Measurements from ENCODE around the gene MBD3. TPM values are rescaled to one million over a fixed set of nuclear protein-coding genes. Genes with fewer than 3 reads are reported as not detected.

Gene MBD3
- total and polyA plus RNA-seq, 5 donors from 2014 or later: 4.8 to 39.7 (median 5.8) TPM

GRCh38 chr19:1624458-1624857, 31.8 kb upstream of the MBD3 start:
- Mint-ChIP-seq H3K4me3 (no peak overlapping the region), H3K9me3 (no peaks in the 10 kb centered on the region), H3K27ac (peak overlapping the region in 1 of 3 donors; percentile 17), H3K27me3 (no peaks in the 10 kb centered on the region), H3K36me3 (peaks cover 8% of the 10 kb centered on the region), H3K4me1 (no peaks in the 10 kb centered on the region)
- no peaks in the 10 kb centered on the region for H3K4me1 ChIP-seq (ENCODE audit: control insufficient read depth, insufficient read depth, low read length, poor library complexity, severe bottlenecking)
- no peaks in the 10 kb centered on the region for H3K9me3 ChIP-seq (ENCODE audit: control insufficient read depth in 2 of 2, low read length in 2 of 2)
- H3K27ac ChIP-seq (ENCODE audit: insufficient read depth, low read length, poor library complexity, severe bottlenecking): no peak overlapping the region
- DNase-seq (peak; percentile 22 to 47 (median 43)), ATAC-seq (ENCODE audit: low read depth in 2 of 2) (peak in 1 of 2 donors; percentile 53)
- no peaks in the 10 kb centered on the region for H3K36me3 ChIP-seq (ENCODE audit: control insufficient read depth, insufficient read depth, low read length)
- H3K27me3 ChIP-seq (ENCODE audit: control insufficient read depth, insufficient read depth, low read length): no peaks in the 10 kb centered on the region
- H3K4me3 ChIP-seq (ENCODE audit: low read depth, low read length): no peak overlapping the region

GRCh38 chr19:1622541-1622940, 29.9 kb upstream of the MBD3 start:
- H3K9me3 Mint-ChIP-seq: no peaks in the 10 kb centered on the region
- DNase-seq (no peak), ATAC-seq (ENCODE audit: low read depth in 2 of 2) (no peak)
- H3K9me3 ChIP-seq (ENCODE audit: control insufficient read depth in 2 of 2, low read length in 2 of 2): no peaks in the 10 kb centered on the region
- no peak overlapping the region for H3K4me3 ChIP-seq (ENCODE audit: low read depth, low read length)
- H3K36me3 Mint-ChIP-seq: peaks cover 8% of the 10 kb centered on the region
- no peak overlapping the region for H3K4me3 Mint-ChIP-seq
- H3K27me3 Mint-ChIP-seq: no peaks in the 10 kb centered on the region
- no peak overlapping the region for H3K27ac ChIP-seq (ENCODE audit: insufficient read depth, low read length, poor library complexity, severe bottlenecking)
- H3K36me3 ChIP-seq (ENCODE audit: control insufficient read depth, insufficient read depth, low read length): no peaks in the 10 kb centered on the region
- no peak overlapping the region for H3K27ac Mint-ChIP-seq
- no peaks in the 10 kb centered on the region for H3K27me3 ChIP-seq (ENCODE audit: control insufficient read depth, insufficient read depth, low read length)
- H3K4me1 ChIP-seq (ENCODE audit: control insufficient read depth, insufficient read depth, low read length, poor library complexity, severe bottlenecking): no peaks in the 10 kb centered on the region
- H3K4me1 Mint-ChIP-seq: peaks cover 0 to 8% (median 4%) of the 10 kb centered on the region in 4 donors

- Mint-ChIP-seq H3K4me1 (peaks cover 0 to 8% (median 7%) of the 10 kb centered on the region in 4 donors), H3K36me3 (peaks cover 8% of the 10 kb centered on the region), H3K27me3 (no peaks in the 10 kb centered on the region), H3K9me3 (no peaks in the 10 kb centered on the region), H3K4me3 (no peak overlapping the region), H3K27ac (no peak overlapping the region)
- Histone ChIP-seq H3K27me3 (ENCODE audit: control insufficient read depth, insufficient read depth, low read length) (no peaks in the 10 kb centered on the region), H3K4me3 (ENCODE audit: low read depth, low read length) (no peak overlapping the region), H3K9me3 (ENCODE audit: control insufficient read depth in 2 of 2, low read length in 2 of 2) (no peaks in the 10 kb centered on the region), H3K36me3 (ENCODE audit: control insufficient read depth, insufficient read depth, low read length) (peaks cover 3% of the 10 kb centered on the region), H3K27ac (ENCODE audit: insufficient read depth, low read length, poor library complexity, severe bottlenecking) (no peak overlapping the region), H3K4me1 (ENCODE audit: control insufficient read depth, insufficient read depth, low read length, poor library complexity, severe bottlenecking) (peaks cover 4% of the 10 kb centered on the region)
- no peak for DNase-seq
- ATAC-seq (ENCODE audit: low read depth in 2 of 2): no peak
Measured at GRCh38 chr19:1622007-1622406, 29.3 kb upstream of the MBD3 start.

- H3K27me3 Mint-ChIP-seq: no peaks in the 10 kb centered on the region
- H3K27ac Mint-ChIP-seq: no peak overlapping the region
- Histone ChIP-seq H3K27me3 (ENCODE audit: control insufficient read depth, insufficient read depth, low read length) (no peaks in the 10 kb centered on the region), H3K9me3 (ENCODE audit: control insufficient read depth in 2 of 2, low read length in 2 of 2) (no peaks in the 10 kb centered on the region), H3K36me3 (ENCODE audit: control insufficient read depth, insufficient read depth, low read length) (peaks cover 3% of the 10 kb centered on the region), H3K4me3 (ENCODE audit: low read depth, low read length) (no peak overlapping the region), H3K4me1 (ENCODE audit: control insufficient read depth, insufficient read depth, low read length, poor library complexity, severe bottlenecking) (peaks cover 7% of the 10 kb centered on the region), H3K27ac (ENCODE audit: insufficient read depth, low read length, poor library complexity, severe bottlenecking) (no peak overlapping the region)
- peaks cover 0 to 12% (median 8%) of the 10 kb centered on the region in 4 donors for H3K4me1 Mint-ChIP-seq
- ATAC-seq (ENCODE audit: low read depth in 2 of 2) (no peak), DNase-seq (no peak)
- no peak overlapping the region for H3K4me3 Mint-ChIP-seq
- H3K36me3 Mint-ChIP-seq: peaks cover 9% of the 10 kb centered on the region
- H3K9me3 Mint-ChIP-seq: no peaks in the 10 kb centered on the region
Measured at GRCh38 chr19:1621574-1621973, 28.9 kb upstream of the MBD3 start.

- ATAC-seq (ENCODE audit: low read depth in 2 of 2) (no peak), DNase-seq (no peak)
- H3K4me3 Mint-ChIP-seq: no peak overlapping the region
- H3K27ac Mint-ChIP-seq: no peak overlapping the region
- Histone ChIP-seq H3K27ac (ENCODE audit: insufficient read depth, low read length, poor library complexity, severe bottlenecking) (no peak overlapping the region), H3K9me3 (ENCODE audit: control insufficient read depth in 2 of 2, low read length in 2 of 2) (no peaks in the 10 kb centered on the region), H3K4me1 (ENCODE audit: control insufficient read depth, insufficient read depth, low read length, poor library complexity, severe bottlenecking) (peaks cover 7% of the 10 kb centered on the region), H3K36me3 (ENCODE audit: control insufficient read depth, insufficient read depth, low read length) (peaks cover 3% of the 10 kb centered on the region), H3K27me3 (ENCODE audit: control insufficient read depth, insufficient read depth, low read length) (no peaks in the 10 kb centered on the region), H3K4me3 (ENCODE audit: low read depth, low read length) (no peak overlapping the region)
- H3K27me3 Mint-ChIP-seq: no peaks in the 10 kb centered on the region
- H3K9me3 Mint-ChIP-seq: no peaks in the 10 kb centered on the region
- H3K4me1 Mint-ChIP-seq: peaks cover 0 to 14% (median 9%) of the 10 kb centered on the region in 4 donors
- H3K36me3 Mint-ChIP-seq: peaks cover 10% of the 10 kb centered on the region
Measured at GRCh38 chr19:1621021-1621420, 28.4 kb upstream of the MBD3 start.

GRCh38 chr19:1620502-1620901, 27.8 kb upstream of the MBD3 start:
- no peak overlapping the region for H3K27ac ChIP-seq (ENCODE audit: insufficient read depth, low read length, poor library complexity, severe bottlenecking)
- no peaks in the 10 kb centered on the region for H3K9me3 Mint-ChIP-seq
- H3K9me3 ChIP-seq (ENCODE audit: control insufficient read depth in 2 of 2, low read length in 2 of 2): no peaks in the 10 kb centered on the region
- H3K27ac Mint-ChIP-seq: no peak overlapping the region
- no peak for DNase-seq
- no peak overlapping the region for H3K4me3 ChIP-seq (ENCODE audit: low read depth, low read length)
- H3K27me3 Mint-ChIP-seq: no peaks in the 10 kb centered on the region
- H3K27me3 ChIP-seq (ENCODE audit: control insufficient read depth, insufficient read depth, low read length): no peaks in the 10 kb centered on the region
- H3K4me1 ChIP-seq (ENCODE audit: control insufficient read depth, insufficient read depth, low read length, poor library complexity, severe bottlenecking): peaks cover 7% of the 10 kb centered on the region
- ATAC-seq (ENCODE audit: low read depth in 2 of 2): no peak
- peaks cover 0 to 14% (median 9%) of the 10 kb centered on the region in 4 donors for H3K4me1 Mint-ChIP-seq
- peaks cover 12% of the 10 kb centered on the region for H3K36me3 Mint-ChIP-seq
- no peak overlapping the region for H3K4me3 Mint-ChIP-seq
- peaks cover 7% of the 10 kb centered on the region for H3K36me3 ChIP-seq (ENCODE audit: control insufficient read depth, insufficient read depth, low read length)

- H3K36me3 ChIP-seq (ENCODE audit: control insufficient read depth, insufficient read depth, low read length): peaks cover 12% of the 10 kb centered on the region
Measured at GRCh38 chr19:1619703-1620102, 27.0 kb upstream of the MBD3 start.

GRCh38 chr19:1619094-1619439, 26.4 kb upstream of the MBD3 start:
- no peaks in the 10 kb centered on the region for H3K27me3 ChIP-seq (ENCODE audit: control insufficient read depth, insufficient read depth, low read length)
- H3K9me3 Mint-ChIP-seq: no peaks in the 10 kb centered on the region
- no peak for ATAC-seq (ENCODE audit: low read depth in 2 of 2)
- no peak overlapping the region for H3K27ac ChIP-seq (ENCODE audit: insufficient read depth, low read length, poor library complexity, severe bottlenecking)
- H3K27me3 Mint-ChIP-seq: no peaks in the 10 kb centered on the region
- peaks cover 12% of the 10 kb centered on the region for H3K36me3 Mint-ChIP-seq
- H3K27ac Mint-ChIP-seq: no peak overlapping the region
- H3K4me1 ChIP-seq (ENCODE audit: control insufficient read depth, insufficient read depth, low read length, poor library complexity, severe bottlenecking): peaks cover 7% of the 10 kb centered on the region
- no peaks in the 10 kb centered on the region for H3K9me3 ChIP-seq (ENCODE audit: control insufficient read depth in 2 of 2, low read length in 2 of 2)
- no peak for DNase-seq
- H3K4me3 ChIP-seq (ENCODE audit: low read depth, low read length): no peak overlapping the region
- H3K36me3 ChIP-seq (ENCODE audit: control insufficient read depth, insufficient read depth, low read length): peaks cover 14% of the 10 kb centered on the region
- peaks cover 0 to 14% (median 9%) of the 10 kb centered on the region in 4 donors for H3K4me1 Mint-ChIP-seq
- no peak overlapping the region for H3K4me3 Mint-ChIP-seq

More at GRCh38 chr19:1619703-1620102, 27.0 kb upstream of the MBD3 start:
- no peak overlapping the region for H3K4me3 Mint-ChIP-seq
- no peak overlapping the region for H3K4me3 ChIP-seq (ENCODE audit: low read depth, low read length)
- H3K27me3 ChIP-seq (ENCODE audit: control insufficient read depth, insufficient read depth, low read length): no peaks in the 10 kb centered on the region
- H3K27ac Mint-ChIP-seq: no peak overlapping the region
- H3K9me3 ChIP-seq (ENCODE audit: control insufficient read depth in 2 of 2, low read length in 2 of 2): no peaks in the 10 kb centered on the region
- no peak for ATAC-seq (ENCODE audit: low read depth in 2 of 2)
- H3K27me3 Mint-ChIP-seq: no peaks in the 10 kb centered on the region
- no peak for DNase-seq
- peaks cover 7% of the 10 kb centered on the region for H3K4me1 ChIP-seq (ENCODE audit: control insufficient read depth, insufficient read depth, low read length, poor library complexity, severe bottlenecking)
- no peaks in the 10 kb centered on the region for H3K9me3 Mint-ChIP-seq
- peaks cover 12% of the 10 kb centered on the region for H3K36me3 Mint-ChIP-seq
- H3K4me1 Mint-ChIP-seq: peaks cover 0 to 14% (median 9%) of the 10 kb centered on the region in 4 donors
- H3K27ac ChIP-seq (ENCODE audit: insufficient read depth, low read length, poor library complexity, severe bottlenecking): no peak overlapping the region

Measured in CD4-positive, CD25-positive, alpha-beta regulatory T cell (primary cell).